Measurements from ENCODE around the gene NRP1.

The NRP1 gene

DNA sequence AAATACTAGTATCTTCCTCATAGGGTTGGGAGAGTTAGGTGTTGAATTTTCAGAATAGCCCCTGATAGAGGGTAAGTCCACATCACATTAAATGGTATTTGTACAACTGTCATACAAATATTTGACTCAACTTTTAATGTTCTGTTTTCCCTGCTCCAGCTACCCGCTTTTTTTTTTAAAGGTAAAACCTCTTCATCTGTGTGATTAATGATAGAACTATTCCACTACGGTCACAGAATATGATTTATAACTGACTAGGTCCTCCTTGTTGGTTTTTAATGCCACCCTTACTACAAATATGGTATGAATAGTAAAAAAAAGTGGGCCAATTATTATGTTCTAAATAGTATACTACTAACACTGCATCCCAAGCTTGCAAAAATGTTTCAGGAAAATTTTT lies 15.6 kb upstream of the NRP1 start:
- in situ Hi-C loops (cut with MboI; ENCODE audit: low sequenced_read_pairs): no loop called here

DNA sequence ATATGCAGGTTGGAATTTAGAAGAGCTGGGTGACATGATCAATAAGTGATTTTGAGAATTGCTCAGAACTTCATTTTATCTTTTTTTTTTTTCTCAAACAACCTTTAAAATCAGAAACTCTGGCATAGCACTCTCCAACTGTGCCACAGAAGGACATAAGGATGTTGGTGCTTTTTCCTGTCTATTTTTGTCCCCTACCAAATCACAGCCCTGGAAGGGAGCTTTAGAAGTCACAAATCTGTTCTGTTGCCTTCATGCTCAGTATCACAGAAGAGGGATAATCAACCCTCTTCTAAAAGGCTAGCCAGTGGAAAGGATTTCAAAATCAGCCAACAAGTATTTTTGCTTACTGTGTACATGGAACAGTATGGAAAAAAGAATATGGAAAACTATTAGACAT lies 14.8 kb upstream of the NRP1 start:
- in situ Hi-C loops (cut with MboI; ENCODE audit: low sequenced_read_pairs): loop anchor here (25.0 kb wide), 1 partner anchor 1288 kb away; no protein-coding TSS in a partner anchor

DNA sequence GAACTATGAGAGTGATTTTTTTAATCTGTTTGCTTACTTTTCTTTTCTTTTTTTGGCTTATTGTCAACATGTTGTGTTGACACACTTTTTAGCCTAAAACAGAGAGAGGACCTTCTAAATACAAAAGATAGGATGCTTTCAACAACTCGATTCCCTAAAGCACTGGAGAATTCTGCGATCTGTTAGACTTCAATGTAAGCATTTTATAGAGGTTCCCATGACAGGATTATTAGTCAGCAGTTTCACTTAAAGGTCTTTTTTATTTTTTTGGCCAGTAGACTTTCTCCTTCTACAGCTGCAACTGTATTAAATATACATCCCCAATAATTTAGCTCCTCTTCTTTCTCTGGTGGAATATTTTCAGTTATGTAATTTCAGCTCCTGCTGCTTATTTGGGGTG lies 12.7 kb upstream of the NRP1 start:
- in situ Hi-C loops (cut with MboI; ENCODE audit: low sequenced_read_pairs): loop anchor here (25.0 kb wide), 1 partner anchor 1290 kb away; no protein-coding TSS in a partner anchor

DNA sequence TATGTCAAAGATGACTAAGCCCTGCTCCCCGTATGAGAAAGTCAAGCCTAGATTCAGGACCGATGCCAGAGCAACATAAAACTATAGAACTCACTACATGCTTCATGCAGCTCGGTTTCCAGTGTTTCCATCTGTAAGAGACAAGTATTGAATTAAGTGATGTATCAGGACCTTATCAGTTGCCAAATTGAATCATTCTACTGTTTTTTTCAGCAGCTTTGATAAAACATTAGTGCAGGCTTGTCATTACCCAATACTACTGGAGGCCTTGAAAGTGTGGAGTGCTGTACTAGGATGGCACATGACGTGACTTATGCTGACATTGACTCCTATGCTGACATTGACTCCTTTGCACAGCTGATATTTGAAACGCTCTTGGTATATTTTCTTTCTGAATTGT lies 10.8 kb upstream of the NRP1 start:
- in situ Hi-C loops (cut with MboI; ENCODE audit: low sequenced_read_pairs): loop anchor here (25.0 kb wide), 1 partner anchor 1292 kb away; no protein-coding TSS in a partner anchor

DNA sequence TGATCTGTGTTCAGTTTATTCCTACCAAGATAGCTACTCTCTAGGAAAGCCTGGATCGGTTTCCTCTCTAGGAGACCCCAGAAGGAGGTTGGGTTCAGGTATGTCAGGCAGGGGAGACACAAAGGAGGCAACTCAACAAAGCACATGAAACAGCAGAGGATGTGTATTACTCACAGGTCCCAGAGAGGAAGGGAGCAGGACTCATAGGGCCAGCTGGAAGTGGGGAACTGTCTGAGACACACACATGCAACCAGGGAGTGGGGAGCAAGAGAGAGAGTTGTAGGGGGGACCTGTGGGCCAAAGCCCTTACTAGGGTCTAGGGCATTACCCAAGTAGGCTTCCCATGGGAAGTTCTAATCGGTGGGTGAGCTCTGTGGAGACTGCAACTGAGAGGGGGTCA lies 10.2 kb upstream of the NRP1 start:
- in situ Hi-C loops (cut with MboI; ENCODE audit: low sequenced_read_pairs): loop anchor here (25.0 kb wide), 1 partner anchor 1293 kb away; no protein-coding TSS in a partner anchor

DNA sequence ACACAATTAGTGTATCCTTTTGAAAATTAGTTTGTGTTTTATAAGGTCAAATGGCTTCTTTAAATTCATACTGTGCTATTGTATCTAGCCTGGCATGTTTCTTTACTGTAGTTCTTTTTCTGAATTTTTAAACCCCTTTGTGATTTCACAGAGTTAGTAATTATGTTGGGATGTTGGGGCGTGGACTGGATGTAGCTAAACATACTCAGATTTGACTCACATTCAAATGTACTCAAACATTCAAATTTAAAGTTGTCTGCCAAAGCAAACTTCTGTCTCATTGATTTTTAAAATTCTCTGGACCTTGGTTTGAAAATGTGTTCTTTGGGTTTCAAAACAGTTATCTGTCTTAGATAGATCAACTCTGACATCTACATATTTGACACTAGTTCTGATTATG lies 7.2 kb upstream of the NRP1 start:
- in situ Hi-C loops (cut with MboI; ENCODE audit: low sequenced_read_pairs): loop anchor here (25.0 kb wide), 1 partner anchor 1296 kb away; no protein-coding TSS in a partner anchor

DNA sequence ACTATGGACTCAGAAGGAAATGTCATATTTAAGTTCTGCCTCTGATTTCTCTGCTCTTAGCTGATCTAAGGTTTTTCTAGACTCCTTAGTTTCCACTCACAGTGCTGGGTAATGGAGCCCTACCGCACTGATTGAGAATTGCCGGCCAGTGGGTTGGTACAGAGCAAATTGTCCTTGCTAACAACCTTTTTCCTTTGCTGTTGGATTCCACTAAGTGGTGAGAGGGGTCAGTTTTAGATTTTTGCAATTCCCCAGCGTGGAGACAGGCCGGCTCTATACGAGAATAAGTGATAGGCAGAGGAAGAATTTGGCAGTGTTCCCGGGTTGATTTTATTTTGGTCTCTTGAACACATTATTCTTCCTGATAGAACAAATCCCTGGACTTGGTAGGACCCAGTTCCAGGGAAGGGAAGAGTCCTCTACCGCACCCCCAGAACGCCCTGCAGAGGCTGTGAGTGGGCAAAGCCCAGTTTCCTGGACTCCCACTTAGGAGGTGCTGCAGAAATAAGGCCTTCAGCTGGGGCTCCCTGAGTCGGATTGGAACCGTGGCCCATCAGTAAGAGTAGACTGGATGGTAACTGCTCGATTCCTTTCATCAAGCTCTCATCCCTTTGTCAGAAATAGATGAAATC lies 3.0 kb upstream of the NRP1 start:
- in situ Hi-C loops (cut with MboI; ENCODE audit: low sequenced_read_pairs): loop anchor here (25.0 kb wide), 1 partner anchor 1300 kb away; no protein-coding TSS in a partner anchor

DNA sequence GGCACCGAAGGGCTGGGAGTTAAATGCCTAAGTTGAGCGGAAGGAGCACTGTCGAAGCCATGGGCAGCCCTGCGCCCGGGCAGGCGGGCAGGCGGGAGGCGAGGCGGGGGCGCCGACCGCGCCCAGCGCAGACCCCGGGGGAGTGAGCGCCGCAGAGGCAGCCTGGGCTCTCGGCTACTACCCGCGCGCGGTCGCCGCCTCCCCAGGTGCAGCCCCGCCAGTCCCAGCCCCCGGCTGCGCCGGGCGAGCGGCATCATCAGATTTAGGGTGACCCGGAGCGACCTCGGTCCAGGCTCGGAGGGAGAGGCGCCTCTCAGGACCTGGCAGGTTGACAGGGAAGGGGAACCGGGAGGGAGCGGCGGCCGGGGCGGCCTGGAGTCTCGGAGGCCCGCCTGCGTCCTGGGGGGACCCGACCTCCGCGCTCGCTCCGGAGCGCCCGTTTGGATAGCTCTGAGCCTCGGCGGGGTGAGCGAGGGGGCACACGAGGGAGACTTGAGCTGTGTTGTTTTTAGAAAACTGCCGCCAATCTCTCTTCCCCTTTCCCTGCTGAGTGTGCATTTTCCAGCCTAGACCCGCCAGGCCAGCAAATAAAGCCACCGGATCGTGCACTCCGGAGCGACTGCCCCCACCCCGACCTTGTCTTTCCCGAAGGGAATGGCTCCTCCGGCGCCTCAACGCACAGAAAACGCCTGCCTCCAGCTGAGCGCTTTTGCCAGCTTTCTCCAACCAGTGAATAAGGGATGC lies 2.3 kb upstream of the NRP1 start:
- in situ Hi-C loops (cut with MboI; ENCODE audit: low sequenced_read_pairs): loop anchor here (25.0 kb wide), 1 partner anchor 1301 kb away; no protein-coding TSS in a partner anchor

DNA sequence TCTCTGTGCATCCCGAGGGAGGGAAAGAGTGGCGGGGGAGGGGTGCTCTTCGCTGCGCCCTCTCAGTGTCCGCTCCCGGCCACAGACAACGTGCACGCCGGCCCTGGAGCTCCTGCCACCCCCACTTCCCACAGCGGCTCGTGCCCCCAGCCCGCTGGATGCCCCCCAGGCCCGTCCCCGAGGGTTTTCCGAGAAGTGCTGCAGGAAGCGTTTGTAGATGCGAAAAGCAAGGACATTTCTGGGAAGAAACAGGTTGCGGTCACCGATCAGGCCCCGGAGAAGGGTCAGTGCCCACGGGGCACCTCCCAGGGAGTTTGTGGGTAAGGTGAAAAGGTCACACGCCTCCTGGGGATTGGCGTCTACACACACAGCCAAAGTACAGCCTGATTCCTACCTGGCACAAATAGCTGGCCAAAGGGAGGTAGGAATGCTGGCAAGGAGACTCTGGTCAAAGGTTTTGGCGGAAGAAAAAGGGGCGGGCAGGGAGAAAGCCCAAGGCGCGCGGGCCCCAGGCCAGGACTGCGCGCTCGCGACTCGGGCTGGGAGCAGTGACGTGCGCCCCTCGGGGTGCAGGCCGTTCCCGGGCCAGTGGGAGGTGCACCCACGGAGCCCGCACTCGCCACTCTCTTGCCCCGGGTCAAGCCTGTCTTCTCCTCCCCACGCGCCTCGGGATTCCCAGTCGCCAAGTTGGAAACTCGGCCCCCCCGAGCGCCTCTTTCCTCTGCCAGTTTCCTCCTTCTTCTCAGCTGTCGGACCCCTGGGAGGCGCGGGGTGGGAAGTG lies 1.5 kb upstream of the NRP1 start:
- in situ Hi-C loops (cut with MboI; ENCODE audit: low sequenced_read_pairs): loop anchor here (25.0 kb wide), 1 partner anchor 1301 kb away; no protein-coding TSS in a partner anchor

DNA sequence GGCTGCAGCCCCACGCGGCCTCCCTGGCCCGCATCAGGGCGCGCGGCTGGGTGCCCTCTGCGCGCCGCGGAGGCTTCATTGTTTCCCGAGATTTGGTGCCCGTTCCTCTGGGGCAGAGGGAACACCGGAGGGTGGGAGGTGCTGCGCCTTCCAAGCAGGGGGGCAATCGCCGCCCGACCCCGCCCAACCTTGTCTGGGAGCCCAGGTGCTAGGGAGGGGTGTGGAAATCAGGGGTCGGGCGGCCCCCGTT lies 1.0 kb upstream of the NRP1 start:
- in situ Hi-C loops (cut with MboI; ENCODE audit: low sequenced_read_pairs): loop anchor here (25.0 kb wide), 1 partner anchor 1302 kb away; no protein-coding TSS in a partner anchor

DNA sequence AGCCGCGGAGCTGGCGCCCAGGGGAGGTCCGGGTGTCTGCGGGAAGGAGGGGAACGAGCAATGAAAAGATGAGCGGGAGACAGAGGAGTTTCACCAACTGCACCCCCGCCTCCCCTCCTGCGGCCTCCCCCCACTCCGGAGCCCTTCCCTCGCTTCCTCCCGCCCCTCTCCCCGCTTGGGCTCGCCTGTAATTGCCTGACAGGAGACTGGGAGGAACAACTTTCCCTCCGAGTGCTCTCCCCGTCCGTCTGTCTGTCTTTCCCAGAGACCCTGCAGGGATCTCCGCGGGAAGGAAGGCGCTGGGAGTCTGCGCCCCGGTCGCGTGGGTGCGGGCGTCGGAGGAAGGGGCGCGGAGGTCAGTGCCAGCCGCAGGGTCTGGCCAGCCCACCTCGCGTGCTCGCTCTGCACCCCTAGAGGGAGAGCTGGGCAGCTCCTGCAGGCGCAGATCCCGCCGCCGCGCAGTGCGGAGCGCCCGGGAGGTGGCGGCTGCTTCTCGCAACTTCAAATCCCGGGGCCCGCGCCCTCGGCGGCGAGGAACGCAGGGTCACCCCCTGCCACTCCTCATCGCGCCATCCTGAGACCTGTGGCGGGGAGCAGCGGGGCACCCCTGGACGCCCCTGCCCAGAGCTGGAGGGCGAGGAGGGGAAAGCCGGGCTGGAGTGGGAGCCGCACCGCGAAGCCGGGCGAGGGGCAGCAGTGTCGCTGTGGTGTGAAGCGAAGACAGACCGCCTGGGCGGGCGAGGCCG lies 511 bp upstream of the NRP1 start:
- in situ Hi-C loops (cut with MboI; ENCODE audit: low sequenced_read_pairs): loop anchor here (25.0 kb wide), 1 partner anchor 1302 kb away; no protein-coding TSS in a partner anchor

DNA sequence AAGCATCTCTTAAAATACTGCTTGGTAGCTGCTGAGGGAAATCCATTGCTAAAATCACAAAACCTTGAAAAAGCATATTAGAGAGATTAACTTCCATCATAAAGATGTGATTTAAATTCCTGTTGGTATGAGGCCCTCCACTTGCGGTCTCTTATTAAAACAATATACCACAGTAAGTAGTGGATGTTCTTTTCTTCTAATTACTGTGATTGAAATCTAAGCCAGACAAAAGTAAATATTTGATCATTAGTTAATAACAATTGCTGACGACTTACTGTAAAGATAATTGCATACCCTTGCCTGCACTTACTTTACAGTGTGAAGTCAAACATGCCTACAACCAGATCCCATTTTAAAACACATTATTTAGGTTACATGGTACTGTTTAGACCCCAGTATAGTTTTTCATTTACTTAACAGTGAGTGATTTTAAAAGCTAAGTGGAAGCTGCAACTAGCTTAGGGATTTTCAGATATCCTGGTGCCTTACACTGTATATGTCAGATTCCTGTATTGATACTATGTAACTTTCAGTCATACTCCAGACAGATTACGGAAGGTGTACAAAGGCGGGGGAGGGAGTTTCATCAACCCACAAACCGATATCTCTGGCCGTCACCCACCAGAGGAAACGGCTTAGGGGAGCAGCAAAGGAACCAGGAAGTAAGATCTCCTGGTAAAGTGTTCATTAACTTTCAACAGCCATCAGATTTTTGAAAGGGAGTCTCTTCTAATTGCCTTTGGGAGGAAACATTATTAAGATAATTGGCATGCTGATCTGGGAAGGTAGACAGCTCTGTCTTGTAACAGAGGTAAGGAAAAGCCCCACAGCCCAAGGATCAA lies 986 bp downstream of the NRP1 start:
- in situ Hi-C loops (cut with MboI; ENCODE audit: low sequenced_read_pairs): loop anchor here (25.0 kb wide), 1 partner anchor 1304 kb away; no protein-coding TSS in a partner anchor

DNA sequence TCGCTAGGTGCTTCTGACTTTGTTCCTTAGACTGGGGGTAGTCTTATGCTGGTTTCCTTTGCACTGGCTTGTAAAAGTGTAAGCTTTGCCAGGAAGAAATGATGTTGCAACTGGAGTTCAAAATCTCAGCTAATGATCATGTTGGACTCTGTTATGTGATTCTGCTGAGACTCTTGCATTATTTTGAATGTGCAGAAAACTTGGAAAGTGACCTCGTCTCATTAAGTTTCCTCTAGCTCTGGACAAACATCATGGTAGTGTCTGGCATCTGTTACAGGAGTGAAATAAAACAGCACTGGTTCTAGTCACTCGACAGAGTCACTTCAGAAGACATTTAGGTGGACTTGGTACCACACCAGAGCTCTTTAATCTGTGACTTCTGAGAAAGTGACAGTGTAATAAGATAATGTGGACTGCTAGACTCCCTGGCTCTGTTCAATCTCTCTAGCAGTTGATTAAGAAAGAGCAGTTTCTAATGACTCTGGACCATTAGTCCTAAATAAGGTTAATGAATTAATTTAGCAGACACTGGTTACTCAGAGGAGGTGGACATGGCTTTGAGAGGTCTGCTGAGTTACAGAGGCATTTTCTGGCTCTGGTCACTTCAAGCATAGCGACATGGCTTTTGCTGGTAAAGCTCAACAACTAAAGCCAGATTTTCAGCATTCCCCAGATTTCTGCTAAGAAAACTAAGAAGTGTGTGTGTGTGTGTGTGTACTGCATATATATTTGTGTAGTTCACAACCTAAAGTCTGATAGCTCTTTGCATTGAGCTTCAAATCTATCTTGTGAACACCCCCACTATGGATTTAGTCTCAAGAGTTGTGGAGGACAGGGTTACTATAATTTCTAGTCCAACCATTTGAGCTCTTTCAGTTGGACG lies 2.0 kb downstream of the NRP1 start:
- in situ Hi-C loops (cut with MboI; ENCODE audit: low sequenced_read_pairs): loop anchor here (25.0 kb wide), 1 partner anchor 1305 kb away; no protein-coding TSS in a partner anchor

DNA sequence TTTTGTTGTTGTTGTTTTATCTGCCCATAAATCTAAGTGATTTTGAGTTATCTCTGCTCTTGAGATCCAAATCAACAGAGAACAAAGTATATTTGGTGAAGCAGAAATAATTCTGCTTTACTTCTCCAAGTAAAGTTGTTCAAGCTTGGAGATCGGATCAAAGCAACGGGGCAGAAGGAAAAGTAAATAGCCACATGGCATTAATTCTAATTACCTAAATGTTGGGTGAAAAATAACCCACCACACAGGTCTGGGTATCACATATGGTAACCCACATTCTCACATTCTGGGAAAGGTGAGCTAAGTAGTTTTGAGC lies 3.1 kb downstream of the NRP1 start:
- in situ Hi-C loops (cut with MboI; ENCODE audit: low sequenced_read_pairs): loop anchor here (25.0 kb wide), 1 partner anchor 1306 kb away; no protein-coding TSS in a partner anchor

DNA sequence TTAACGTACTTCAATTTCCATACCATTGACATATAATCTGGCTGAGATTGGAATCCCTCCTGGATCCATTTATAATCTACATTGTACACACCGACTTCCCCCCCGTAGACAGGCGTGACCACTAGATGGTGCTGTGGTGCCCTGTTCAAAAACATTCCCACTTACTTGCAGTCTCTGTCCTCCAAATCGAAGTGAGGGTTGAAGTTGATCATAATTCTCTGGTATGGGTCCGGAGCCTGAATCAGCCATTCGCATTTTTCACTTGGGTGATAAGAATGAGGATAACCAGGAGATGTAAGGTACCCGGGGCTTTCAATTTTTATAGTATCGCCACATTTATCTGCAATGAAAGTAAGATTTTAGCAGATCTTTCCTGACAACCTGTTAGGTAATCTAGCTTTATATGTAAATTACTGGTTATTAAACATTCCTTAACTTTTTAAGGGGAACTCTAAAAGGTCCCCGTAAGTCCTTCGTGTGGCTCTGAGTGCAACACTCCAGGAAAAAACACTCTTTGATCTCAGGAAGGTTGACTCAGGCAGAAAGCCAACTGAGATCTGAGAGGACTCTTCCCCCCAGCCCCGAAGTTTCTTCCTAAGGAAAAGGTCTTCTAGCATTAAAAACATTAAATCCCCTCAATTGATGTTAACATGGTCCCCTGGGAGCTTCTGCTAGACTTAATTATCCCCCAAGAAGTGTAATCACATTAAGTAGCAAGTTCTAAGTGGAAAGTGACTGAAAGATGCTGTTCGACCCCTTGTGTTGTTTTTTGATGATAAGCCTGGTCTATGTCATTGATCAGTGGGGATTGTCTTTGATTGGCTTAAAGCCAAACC lies 3.7 kb downstream of the NRP1 start:
- in situ Hi-C loops (cut with MboI; ENCODE audit: low sequenced_read_pairs): loop anchor here (25.0 kb wide), 1 partner anchor 1307 kb away; no protein-coding TSS in a partner anchor

DNA sequence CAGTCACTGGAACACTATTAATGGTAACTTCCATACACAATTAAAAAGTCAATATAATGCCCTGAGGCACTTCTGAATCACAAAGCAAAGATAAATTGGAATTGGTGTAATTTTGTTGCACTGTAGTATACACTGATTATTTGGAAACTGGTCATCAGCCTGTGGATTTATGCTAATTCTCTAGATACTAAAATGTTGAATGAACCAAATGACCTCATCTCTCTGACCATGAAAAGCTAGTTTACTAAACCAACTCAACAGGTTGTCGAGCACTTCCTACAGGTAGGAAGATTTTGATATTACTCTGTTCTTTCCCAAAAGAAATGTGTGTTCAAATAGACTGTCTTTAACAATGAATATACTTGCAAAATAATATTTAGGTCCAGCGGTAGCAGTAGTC lies 5.3 kb downstream of the NRP1 start:
- in situ Hi-C loops (cut with MboI; ENCODE audit: low sequenced_read_pairs): loop anchor here (25.0 kb wide), 1 partner anchor 1308 kb away; no protein-coding TSS in a partner anchor

DNA sequence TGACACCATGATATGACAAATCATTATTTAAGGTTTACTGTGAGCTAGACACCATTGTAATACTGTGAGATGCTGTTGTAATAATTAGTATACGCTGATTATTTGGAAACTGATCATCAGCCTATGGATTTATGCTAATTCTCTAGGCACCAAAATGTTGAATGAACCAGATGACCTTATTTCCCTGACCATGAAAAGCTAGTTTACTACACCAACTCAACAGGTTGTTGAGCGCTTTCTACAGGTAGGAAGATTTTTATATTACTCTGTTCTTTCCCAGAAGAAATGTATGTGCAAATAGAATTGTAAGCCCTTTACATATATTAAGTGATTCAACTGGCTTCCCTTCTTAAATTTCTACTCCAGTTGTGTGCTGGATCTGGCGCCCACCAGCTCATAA lies 6.2 kb downstream of the NRP1 start:
- in situ Hi-C loops (cut with MboI; ENCODE audit: low sequenced_read_pairs): loop anchor here (25.0 kb wide), 1 partner anchor 1309 kb away; no protein-coding TSS in a partner anchor

DNA sequence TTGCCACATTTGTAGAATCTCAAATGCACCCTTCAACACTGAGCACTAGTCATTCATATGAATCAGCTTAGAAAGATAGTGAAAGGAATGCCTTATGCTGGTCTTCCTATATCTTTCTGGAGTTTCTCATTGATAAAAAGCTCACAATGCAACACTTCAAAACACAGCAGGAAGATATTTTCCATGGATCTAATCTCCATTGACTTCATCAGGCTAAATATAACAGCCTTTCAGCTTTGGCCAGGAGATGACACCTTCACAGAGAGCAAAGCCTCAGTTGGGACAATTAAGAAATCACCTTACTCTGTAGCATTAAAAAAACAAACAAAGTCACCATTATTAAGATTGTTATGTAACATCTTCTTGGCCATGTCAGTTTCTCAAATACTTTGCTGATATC lies 6.7 kb downstream of the NRP1 start:
- in situ Hi-C loops (cut with MboI; ENCODE audit: low sequenced_read_pairs): loop anchor here (25.0 kb wide), 1 partner anchor 1310 kb away; no protein-coding TSS in a partner anchor

Data from HL-60/S4 treated with retinoic acid at 250 ng/mL for 4 days and 3 days (cell line).